GM10266 (cell line): ENCODE measurements around the gene EXOSC2.

Source experiments
- DNase-seq: peaks from one replicate; pipeline ENCODE4 v3.0.0; 2012; ENCODE audit errors: extremely low spot score
- CTCF ChIP-seq: IDR thresholded peaks from 2 replicates; pipeline ENCODE4 v1.5.1; 2012; ENCODE audit warnings: mild to moderate bottlenecking, low read depth; ENCODE audit not compliant: control insufficient read depth, insufficient read depth; ENCODE audit errors: missing control alignments

The EXOSC2 gene

DNA sequence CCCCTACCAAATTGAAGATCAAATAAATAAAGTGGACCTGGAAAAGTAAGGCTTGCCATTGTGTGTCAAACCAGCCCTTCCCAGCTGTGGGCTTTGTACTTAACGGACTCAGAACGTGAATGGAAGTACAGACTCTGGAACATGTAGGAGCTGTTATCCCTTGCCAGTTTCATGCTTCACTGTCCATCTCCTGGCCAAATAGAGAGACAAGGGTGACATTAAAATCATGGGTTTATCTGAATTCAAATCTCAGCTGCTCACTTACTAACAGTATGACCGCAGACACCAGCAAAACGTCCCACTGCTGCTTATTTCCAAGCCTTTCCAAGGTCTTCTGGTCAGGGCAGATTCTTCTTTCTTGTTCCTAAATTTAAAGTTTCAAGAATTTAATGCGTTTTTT lies 52.2 kb downstream of the EXOSC2 start:
- no peak for DNase-seq
- TF ChIP-seq CTCF, result no peak

DNA sequence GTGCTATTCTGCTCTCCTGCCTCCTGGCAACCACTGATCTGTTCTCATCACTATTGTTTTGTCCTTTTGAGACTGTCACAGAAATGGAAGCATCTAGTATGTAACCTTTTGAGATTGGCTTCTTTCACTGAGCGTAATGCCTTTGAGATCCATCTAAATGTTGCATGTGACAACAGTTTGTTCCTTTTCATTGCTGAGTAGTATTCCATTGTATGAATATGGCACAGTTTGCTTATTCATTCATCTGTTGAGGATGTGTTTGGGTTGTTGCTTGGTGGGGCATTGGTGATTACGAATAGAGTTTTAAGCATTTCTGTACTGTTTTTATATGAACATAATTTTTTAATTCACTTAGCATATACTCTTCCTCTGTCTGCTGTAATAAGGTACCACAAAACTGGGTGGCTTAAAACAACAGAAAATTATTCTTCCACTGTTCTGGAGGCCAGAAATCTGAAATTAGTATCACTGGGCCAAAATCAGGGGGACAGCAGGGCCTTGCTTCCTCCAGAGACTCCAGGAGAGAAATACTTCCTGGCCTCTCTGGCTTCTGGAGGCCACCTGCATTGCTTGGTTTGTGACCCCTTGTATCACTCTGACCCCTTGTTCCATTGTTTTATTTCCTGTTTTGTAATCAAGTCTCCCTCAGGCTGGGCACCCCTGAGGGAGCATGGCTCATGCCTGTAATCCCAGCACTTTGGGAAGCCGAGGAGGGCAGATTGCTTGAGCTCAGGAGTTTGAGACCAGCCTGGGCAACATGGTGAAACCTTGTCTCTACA lies 53.0 kb downstream of the EXOSC2 start:
- TF ChIP-seq CTCF, result no peak
- no peak for DNase-seq

DNA sequence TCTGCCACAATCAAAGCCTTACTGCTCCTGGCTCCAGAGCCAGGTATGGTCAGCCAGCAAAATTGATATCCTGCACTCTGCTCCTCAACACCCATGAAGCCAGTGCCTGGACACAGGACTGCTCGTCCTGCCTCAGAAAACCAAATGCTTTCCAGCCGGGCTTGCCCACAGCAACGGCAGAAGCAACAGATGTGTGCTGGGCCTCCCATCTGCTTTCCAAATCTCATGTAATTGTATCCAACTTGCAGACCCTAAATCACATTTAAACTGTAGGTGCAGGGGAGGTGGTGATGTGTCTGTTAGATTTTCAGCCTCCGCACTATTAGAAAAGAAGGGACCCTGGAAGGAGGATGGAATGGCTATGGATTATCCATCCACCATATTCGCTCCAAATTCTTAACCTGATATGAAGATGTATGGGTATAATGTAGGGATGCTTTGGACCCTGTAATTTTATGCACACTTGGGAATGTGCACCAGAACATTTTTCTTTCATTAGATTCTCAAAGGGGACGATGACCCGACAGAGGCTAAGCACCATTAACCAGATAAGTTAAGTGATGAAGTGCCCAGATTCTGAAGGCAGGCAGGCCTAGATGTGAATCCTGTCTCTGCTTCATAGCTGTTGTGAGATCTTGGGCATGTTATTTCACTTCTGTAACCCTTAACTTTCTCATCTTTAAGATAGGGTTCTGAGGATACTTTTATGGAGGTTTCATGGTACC lies 58.2 kb downstream of the EXOSC2 start:
- DNase-seq, result no peak
- TF ChIP-seq CTCF, result no peak
